Immature natural killer cell (primary cell): ENCODE measurements around the gene STX2. TPM values are rescaled to one million over a fixed set of nuclear protein-coding genes. Genes with fewer than 3 reads are reported as not detected.
"Not testable (repeated sequence)": the region's sequence is repeated elsewhere in the genome, so short reads cannot be mapped to it uniquely, and the experiment has no call there.

ENCODE experiments used
- DNase-seq, 3 donors: peaks; one replicate each; pipeline ENCODE4 v3.0.0; 2022; ENCODE audit warnings: mixed read lengths in 1 of 3
- H3K27ac Mint-ChIP-seq, 6 donors: one replicate each; pipeline ENCODE4 v1.8.0; 2020; ENCODE audit warnings: mixed read lengths in 6 of 6, mild to moderate bottlenecking in 5 of 6, inconsistent platforms in 4 of 6, moderate library complexity in 3 of 6
- H3K27me3 Mint-ChIP-seq, 3 donors: one replicate each; pipeline ENCODE4 v1.8.0; 2020 to 2021; ENCODE audit warnings: low read depth in 3 of 3, mild to moderate bottlenecking in 3 of 3, mixed read lengths in 3 of 3, moderate library complexity in 3 of 3, inconsistent platforms in 1 of 3
- H3K36me3 Mint-ChIP-seq, 3 donors: one replicate each; pipeline ENCODE4 v1.8.0; 2020; ENCODE audit warnings: mixed read lengths in 3 of 3, inconsistent platforms in 2 of 3, mild to moderate bottlenecking in 2 of 3
- H3K4me1 Mint-ChIP-seq, 2 donors: one replicate each; pipeline ENCODE4 v1.8.0; 2020; ENCODE audit warnings: inconsistent platforms in 2 of 2, mild to moderate bottlenecking in 2 of 2, mixed read lengths in 2 of 2, moderate library complexity in 1 of 2
- H3K4me3 Mint-ChIP-seq, 5 donors: one replicate each; pipeline ENCODE4 v1.8.0; 2020; ENCODE audit warnings: mild to moderate bottlenecking in 5 of 5, mixed read lengths in 5 of 5, inconsistent platforms in 3 of 5, moderate library complexity in 3 of 5
- H3K9me3 Mint-ChIP-seq, 6 donors: one replicate each; pipeline ENCODE4 v1.8.0; 2020; ENCODE audit warnings: mild to moderate bottlenecking in 6 of 6, mixed read lengths in 6 of 6, inconsistent platforms in 4 of 6, moderate library complexity in 3 of 6
- polyA plus RNA-seq, 3 donors: library from polyadenylated mRNA; unstranded; fragments of 300-500 nt; fragmentation: Illumina TruSeq; gene quantifications; one replicate each; pipeline ENCODE4 v1.2.3, GENCODE V29; 2021

The STX2 gene
- polyA plus RNA-seq, 3 donors from 2014 or later = 3.3 to 5.8 (median 3.6) TPM

GRCh38 chr12:130795906-130796305, 43.1 kb downstream of the STX2 start:
- Mint-ChIP-seq H3K4me3 (no peak overlapping the region), H3K27me3 (peaks cover 0 to 2% (median 0%) of the 10 kb centered on the region in 3 donors), H3K9me3 (no peaks in the 10 kb centered on the region), H3K4me1 (peaks cover 10 to 14% of the 10 kb centered on the region in 2 donors), H3K27ac (peak overlapping the region in 5 of 6 donors; percentile 6 to 69 (median 35)), H3K36me3 (peaks cover 19 to 35% (median 20%) of the 10 kb centered on the region in 3 donors)
- no peak for DNase-seq

DNA sequence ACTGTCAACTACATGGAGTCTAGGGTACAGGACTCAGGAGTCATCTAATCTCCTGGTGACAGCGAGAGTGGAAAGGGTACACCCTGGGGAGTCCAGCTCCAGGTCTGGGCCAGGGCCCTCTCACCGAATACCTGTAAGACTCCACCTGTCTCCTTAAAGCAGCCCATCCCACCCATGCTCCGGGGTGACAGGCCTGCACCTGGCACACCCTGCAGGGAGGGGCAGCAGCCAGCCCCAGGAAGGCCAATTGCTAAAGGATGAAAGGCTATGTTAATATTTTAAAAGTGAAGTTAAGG, 45.5 kb downstream of the STX2 start:
- Mint-ChIP-seq H3K4me3 (no peak overlapping the region), H3K27ac (no peak overlapping the region), H3K4me1 (peaks cover 10 to 14% of the 10 kb centered on the region in 2 donors), H3K27me3 (peaks cover 0 to 2% (median 0%) of the 10 kb centered on the region in 3 donors), H3K9me3 (no peaks in the 10 kb centered on the region), H3K36me3 (peaks cover 8 to 28% (median 14%) of the 10 kb centered on the region in 3 donors)
- DNase-seq = no peak

- Mint-ChIP-seq H3K4me1 (peaks cover 10 to 14% of the 10 kb centered on the region in 2 donors), H3K4me3 (no peak overlapping the region), H3K9me3 (no peaks in the 10 kb centered on the region), H3K27ac (no peak overlapping the region), H3K36me3 (peaks cover 12 to 31% (median 13%) of the 10 kb centered on the region in 3 donors), H3K27me3 (peaks cover 0 to 2% (median 0%) of the 10 kb centered on the region in 3 donors)
- no peak for DNase-seq
These were observed 46.1 kb downstream of the STX2 start for GRCh38 chr12:130792821-130793553.

DNA sequence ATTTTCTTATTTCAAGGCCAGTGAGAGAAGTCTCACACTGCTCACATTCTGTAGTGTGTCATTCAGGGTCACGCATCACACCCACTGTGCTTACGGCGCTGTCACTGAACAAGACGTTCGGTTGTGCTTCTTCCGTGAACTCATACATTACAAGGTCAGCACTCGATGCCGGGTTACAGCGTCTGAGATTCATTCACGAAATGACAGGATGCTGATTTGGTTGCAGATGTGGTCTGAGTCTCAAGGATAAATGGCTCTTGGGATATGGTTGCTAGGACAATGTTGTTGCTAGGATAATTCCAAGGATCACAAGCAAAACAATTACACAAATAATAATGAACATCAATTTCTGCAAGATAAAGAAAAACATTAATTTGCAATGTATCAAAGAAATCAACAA, 47.4 kb downstream of the STX2 start:
- H3K27me3 Mint-ChIP-seq = no peaks in the 10 kb centered on the region
- no peak overlapping the region for H3K4me3 Mint-ChIP-seq
- H3K9me3 Mint-ChIP-seq = no peaks in the 10 kb centered on the region
- no peak for DNase-seq
- peaks cover 2% of the 10 kb centered on the region in 2 donors for H3K4me1 Mint-ChIP-seq
- no peak overlapping the region for H3K27ac Mint-ChIP-seq
- peaks cover 12 to 23% (median 16%) of the 10 kb centered on the region in 3 donors for H3K36me3 Mint-ChIP-seq

GRCh38 chr12:130788515-130788914, 50.5 kb downstream of the STX2 start:
- peak overlapping the region in 1 of 6 donors; percentile 45 for H3K27ac Mint-ChIP-seq
- H3K27me3 Mint-ChIP-seq = no peaks in the 10 kb centered on the region
- no peaks in the 10 kb centered on the region for H3K4me1 Mint-ChIP-seq
- H3K4me3 Mint-ChIP-seq = no peak overlapping the region
- H3K9me3 Mint-ChIP-seq = peaks cover 6 to 16% (median 7%) of the 10 kb centered on the region in 6 donors
- no peak for DNase-seq
- peaks cover 27 to 38% (median 36%) of the 10 kb centered on the region in 3 donors for H3K36me3 Mint-ChIP-seq

DNA sequence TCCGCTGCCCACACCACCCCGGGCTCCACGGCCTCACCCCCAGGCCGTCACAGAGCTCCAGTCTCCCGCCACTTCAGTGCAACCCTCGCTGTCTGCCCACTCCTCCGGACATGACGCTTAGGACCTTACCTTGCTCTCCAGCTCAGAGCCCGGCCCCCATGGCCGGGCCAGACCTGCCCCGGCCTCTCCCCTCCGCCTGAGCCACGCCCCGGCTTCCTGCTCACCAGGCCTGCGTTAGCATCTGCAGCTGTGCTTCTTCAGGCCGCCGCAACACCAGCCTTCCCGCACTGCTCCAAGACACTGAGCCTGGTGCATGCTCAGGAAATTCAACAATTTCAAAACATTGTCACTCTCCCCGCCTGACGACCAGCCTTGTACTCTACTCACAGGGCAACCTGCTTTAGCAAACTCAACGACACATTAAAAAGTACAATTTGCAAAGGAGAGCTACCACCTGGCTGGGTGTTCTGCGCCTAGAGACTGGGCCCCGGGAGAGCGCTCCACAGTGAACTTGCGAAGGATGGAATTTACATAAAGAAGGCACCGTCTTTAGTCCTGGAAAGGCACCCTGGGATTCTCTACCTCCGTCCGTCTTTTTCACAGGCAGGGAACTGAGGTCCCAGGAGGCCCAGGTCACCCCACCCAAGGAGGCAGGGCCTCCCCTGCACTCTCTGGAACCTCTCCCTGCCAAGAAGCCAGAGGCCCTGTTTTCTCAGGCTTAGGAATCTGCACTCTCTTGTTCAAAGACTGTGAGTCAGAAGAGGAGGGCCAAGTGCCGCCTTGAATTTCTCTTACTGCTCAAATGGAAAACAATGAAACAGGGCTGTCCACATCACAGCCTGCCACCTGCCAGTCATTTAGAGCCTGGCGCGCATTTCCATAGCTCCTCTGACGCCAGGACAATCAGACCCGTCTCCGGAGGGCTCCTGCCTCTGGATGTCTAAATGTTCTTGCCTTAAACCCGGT, 51.3 kb downstream of the STX2 start:
- peaks cover 31 to 41% (median 39%) of the 10 kb centered on the region in 3 donors for H3K36me3 Mint-ChIP-seq
- DNase-seq = no peak
- peak overlapping the region in 1 of 6 donors; percentile 45 for H3K27ac Mint-ChIP-seq
- no peak overlapping the region for H3K4me3 Mint-ChIP-seq
- H3K4me1 Mint-ChIP-seq = no peaks in the 10 kb centered on the region
- no peaks in the 10 kb centered on the region for H3K27me3 Mint-ChIP-seq
- H3K9me3 Mint-ChIP-seq = peaks cover 6 to 16% (median 7%) of the 10 kb centered on the region in 6 donors

DNA sequence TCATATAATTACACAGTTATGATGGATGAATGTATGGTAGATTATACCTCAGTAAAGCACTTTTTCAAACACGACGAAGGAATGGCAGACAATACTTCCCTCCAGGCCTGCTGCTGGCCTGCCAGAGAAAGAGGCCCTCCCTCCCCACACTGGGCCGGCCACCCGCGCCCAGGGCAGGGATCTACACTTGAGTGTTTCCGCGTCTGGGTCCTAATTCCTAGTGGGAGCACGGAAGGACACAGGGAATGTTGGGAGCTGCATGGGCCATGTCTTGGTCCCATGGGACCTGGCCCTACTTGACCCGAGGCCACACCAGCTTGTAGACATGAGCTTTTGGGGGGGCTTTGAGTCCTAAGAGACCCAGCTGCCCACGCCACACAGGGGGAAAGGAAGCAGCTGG, 52.0 kb downstream of the STX2 start:
- peaks cover 30 to 43% (median 39%) of the 10 kb centered on the region in 3 donors for H3K36me3 Mint-ChIP-seq
- no peak overlapping the region for H3K27ac Mint-ChIP-seq
- no peak for DNase-seq
- H3K9me3 Mint-ChIP-seq = peaks cover 6 to 16% (median 7%) of the 10 kb centered on the region in 6 donors
- H3K4me1 Mint-ChIP-seq = no peaks in the 10 kb centered on the region
- no peak overlapping the region for H3K4me3 Mint-ChIP-seq
- H3K27me3 Mint-ChIP-seq = no peaks in the 10 kb centered on the region

GRCh38 chr12:130783110-130783715, 55.8 kb downstream of the STX2 start:
- no peak overlapping the region for H3K4me3 Mint-ChIP-seq
- H3K9me3 Mint-ChIP-seq = peaks cover 6 to 16% (median 7%) of the 10 kb centered on the region in 6 donors
- H3K4me1 Mint-ChIP-seq = no peaks in the 10 kb centered on the region
- DNase-seq = no peak
- H3K27me3 Mint-ChIP-seq = no peaks in the 10 kb centered on the region
- no peak overlapping the region for H3K27ac Mint-ChIP-seq
- H3K36me3 Mint-ChIP-seq = peaks cover 22 to 40% (median 40%) of the 10 kb centered on the region in 3 donors

DNA sequence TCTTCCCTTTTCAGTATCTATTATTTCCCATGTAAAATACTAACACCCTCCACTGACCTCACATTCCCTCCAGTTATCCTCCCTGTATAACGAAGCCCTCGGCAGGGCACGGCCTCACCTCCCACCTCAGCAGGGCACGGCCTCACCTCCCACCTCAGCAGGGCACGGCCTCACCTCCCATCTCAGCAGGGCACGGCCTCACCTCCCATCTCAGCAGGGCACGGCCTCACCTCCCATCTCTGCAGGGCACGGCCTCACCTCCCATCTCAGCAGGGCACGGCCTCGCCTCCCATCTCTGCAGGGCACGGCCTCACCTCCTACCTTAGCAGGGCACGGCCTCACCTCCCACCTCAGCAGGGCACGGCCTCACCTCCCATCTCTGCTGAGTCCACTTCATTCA, 56.8 kb downstream of the STX2 start:
- H3K9me3 Mint-ChIP-seq = peaks cover 6 to 16% (median 7%) of the 10 kb centered on the region in 6 donors
- not testable (repeated sequence) for H3K4me3 Mint-ChIP-seq, H3K27ac Mint-ChIP-seq, H3K4me1 Mint-ChIP-seq, H3K27me3 Mint-ChIP-seq, DNase-seq
- peaks cover 22 to 35% (median 35%) of the 10 kb centered on the region in 3 donors for H3K36me3 Mint-ChIP-seq

DNA sequence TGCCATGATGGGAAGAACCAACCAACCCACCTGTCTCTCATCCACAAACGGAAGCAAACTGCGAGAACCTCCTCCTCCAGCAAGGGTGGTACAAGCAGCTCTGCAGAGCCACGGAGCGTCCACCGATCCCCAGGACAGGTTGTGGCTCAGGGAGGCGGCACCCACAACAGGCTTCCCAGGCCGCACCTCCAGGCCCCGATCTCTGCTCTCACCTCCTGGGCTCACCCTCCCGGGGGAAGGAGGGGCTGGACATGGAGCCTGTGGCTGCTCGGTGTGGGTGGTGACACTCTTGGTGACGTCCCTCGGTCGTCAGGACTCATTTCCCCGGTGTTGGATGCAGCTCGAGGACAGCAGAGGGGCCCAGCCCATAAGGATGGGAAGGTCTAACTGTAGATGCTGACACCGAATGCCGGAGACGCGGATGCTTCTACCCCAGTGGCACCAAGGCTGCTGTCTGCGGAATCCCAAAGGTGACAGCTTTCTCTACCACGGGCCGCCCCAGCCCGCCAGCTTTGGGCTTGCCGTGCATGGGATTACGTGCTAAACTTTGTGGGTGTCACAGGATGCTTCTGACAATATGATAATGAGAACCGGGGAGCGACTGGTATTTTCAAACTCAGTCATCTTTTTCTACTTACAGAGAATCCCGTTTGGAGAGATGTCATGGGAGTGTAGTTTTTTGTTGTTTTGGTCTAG, 58.0 kb downstream of the STX2 start:
- no peak overlapping the region for H3K27ac Mint-ChIP-seq

GRCh38 chr12:130780325-130780724, 58.7 kb downstream of the STX2 start:
- Mint-ChIP-seq H3K27ac (no peak overlapping the region), H3K9me3 (peaks cover 6 to 15% (median 7%) of the 10 kb centered on the region in 6 donors), H3K4me3 (no peak overlapping the region), H3K4me1 (peaks cover 8% of the 10 kb centered on the region in 2 donors), H3K36me3 (peaks cover 22 to 35% (median 27%) of the 10 kb centered on the region in 3 donors), H3K27me3 (peaks cover 3 to 9% (median 6%) of the 10 kb centered on the region in 3 donors)
- no peak for DNase-seq

More for the DNA sequence above, 58.0 kb downstream of the STX2 start:
- Mint-ChIP-seq H3K27me3 (peaks cover 0 to 7% (median 3%) of the 10 kb centered on the region in 3 donors), H3K36me3 (peaks cover 22 to 35% (median 32%) of the 10 kb centered on the region in 3 donors), H3K4me3 (no peak overlapping the region), H3K9me3 (peaks cover 6 to 16% (median 7%) of the 10 kb centered on the region in 6 donors), H3K4me1 (peaks cover 8% of the 10 kb centered on the region in 2 donors)
- no peak for DNase-seq

DNA sequence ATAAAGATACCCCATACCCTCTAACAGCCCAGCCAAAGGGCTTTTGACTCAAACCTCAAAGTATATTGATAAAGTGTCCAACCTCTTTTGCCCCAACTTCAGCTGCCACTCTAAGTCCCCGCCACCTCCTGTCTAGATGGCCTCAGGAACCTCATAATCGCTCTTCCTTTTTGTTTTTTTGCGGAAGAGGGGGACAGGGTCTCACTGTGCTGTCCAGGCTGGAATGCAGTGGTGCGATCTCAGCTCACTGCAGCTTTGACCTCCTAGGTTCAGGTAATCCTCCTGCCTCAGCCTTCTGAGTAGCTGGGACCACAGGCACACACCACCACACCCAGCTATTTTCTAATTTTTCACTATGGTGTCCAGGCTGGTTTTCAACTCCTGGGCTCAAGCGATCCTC, 60.3 kb downstream of the STX2 start:
- no peak overlapping the region for H3K4me3 Mint-ChIP-seq
- no peak for DNase-seq
- peaks cover 3 to 11% (median 7%) of the 10 kb centered on the region in 3 donors for H3K27me3 Mint-ChIP-seq
- no peak overlapping the region for H3K27ac Mint-ChIP-seq
- H3K4me1 Mint-ChIP-seq = peaks cover 8% of the 10 kb centered on the region in 2 donors
- peaks cover 0 to 1% (median 0%) of the 10 kb centered on the region in 6 donors for H3K9me3 Mint-ChIP-seq
- H3K36me3 Mint-ChIP-seq = peaks cover 9 to 20% (median 13%) of the 10 kb centered on the region in 3 donors

DNA sequence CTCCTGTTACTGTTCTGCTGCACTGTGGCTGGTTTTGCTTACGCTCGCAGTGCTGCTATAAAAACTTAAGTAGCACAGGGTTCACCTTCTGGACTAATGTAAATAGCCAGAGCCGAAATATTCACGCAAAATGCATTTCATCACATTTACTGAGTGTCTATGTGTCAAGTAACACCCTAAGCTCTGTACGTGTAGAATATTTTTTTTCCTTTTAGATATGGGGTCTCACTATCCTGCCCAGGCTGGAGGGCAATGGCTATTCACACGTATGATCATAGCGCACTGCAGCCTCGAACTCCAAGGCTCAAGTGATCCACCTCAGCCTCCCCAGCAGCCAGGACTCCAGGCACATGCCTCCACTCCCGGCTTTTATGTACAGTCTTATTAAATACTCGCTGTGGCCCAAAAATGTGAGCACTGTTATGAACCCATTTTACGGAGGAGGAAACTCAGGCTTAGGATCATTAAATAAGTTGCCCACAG, 62.2 kb downstream of the STX2 start:
- peaks cover 0 to 11% (median 4%) of the 10 kb centered on the region in 3 donors for H3K36me3 Mint-ChIP-seq
- peak overlapping the region in 1 of 6 donors; percentile 81 for H3K27ac Mint-ChIP-seq
- H3K9me3 Mint-ChIP-seq = no peaks in the 10 kb centered on the region
- no peak for DNase-seq
- peaks cover 8% of the 10 kb centered on the region in 2 donors for H3K4me1 Mint-ChIP-seq
- H3K4me3 Mint-ChIP-seq = peak overlapping the region in 4 of 5 donors; percentile 64 to 90 (median 77)
- H3K27me3 Mint-ChIP-seq = peaks cover 6 to 15% (median 9%) of the 10 kb centered on the region in 3 donors
